Vein endothelial cell (primary cell): Measurements from ENCODE around the gene GCLC. TPM values are rescaled to one million over a fixed set of nuclear protein-coding genes. Genes with fewer than 3 reads are reported as not detected.

Experiments
- total RNA-seq: library from RNA; depleted of rRNA; stranded (reverse); fragments of >200 nt; gene quantifications from 2 replicates; pipeline ENCODE4 v1.2.3, GENCODE V29; 2012

The GCLC gene
- total RNA-seq: 23.1 and 27.4 TPM in 2 replicates

DNA sequence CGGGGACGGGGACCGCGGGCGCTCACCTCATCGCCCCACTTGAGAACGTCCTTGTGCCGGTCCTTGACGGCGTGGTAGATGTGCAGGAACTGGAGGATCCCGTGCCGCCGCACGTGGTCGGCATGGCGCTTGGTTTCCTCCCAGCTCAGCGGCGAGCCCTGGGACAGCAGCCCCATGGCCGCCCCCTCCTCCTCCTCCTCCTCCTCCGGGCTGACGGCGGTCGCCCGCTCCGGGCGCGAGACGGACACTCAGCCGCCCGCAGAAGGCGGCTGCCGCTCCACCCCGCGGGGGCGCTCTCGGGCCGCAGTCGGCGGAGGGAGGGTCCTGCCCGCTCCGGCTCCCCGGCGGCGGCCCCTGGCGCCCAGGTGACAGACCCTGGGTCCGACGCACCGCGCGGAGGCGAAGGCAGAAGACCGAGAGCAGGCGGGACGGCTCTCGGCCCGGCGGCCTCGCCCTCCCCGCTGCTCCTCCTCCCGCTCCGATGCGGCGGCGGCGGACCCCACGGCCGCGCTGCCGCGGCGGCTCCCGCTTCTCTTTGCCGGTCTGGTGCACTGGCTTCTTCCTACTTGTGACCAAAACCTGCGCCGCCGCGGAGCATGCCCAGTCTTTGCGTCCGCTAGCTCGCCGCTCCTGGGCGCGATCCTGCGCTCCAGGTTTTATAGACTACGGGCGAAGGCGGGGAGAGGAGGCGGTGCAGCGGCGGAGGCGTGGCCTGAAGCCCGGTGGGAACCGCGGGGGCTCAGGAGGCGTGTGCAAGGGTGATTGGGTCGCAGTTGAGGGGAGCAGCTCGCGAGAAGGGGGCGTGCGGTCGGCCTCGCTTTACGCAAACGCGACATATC is at the start of gene GCLC:
Gene GCLC, minus strand, starts transcription at position 632 of the 839 bp plus-strand sequence. Its CDS starts 456 bp downstream, at position 176.

Other genes starting within 250 kb of the GCLC start
- 103 and 106 TPM in 2 replicates for gene ELOVL5, start 196.2 kb downstream of the GCLC start, total RNA-seq
- gene KLHL31, start 120.7 kb upstream of the GCLC start, total RNA-seq: 0.29 and 0.33 TPM in 2 replicates
- gene LRRC1, start 249.9 kb upstream of the GCLC start, total RNA-seq: 27.2 and 27.4 TPM in 2 replicates